Measurements from ENCODE around the gene ONECUT3. TPM values are rescaled to one million over a fixed set of nuclear protein-coding genes. Genes with fewer than 3 reads are reported as not detected.

ONECUT3 gene
- total RNA-seq, 4 donors from 2014 or later: 0.04 TPM; not detected in 3

- Histone ChIP-seq H3K27me3 (peaks cover 98% of the 10 kb centered on the region), H3K9me3 (peaks cover 0 to 21% (median 0%) of the 10 kb centered on the region in 3 donors), H3K4me1 (peaks cover 0 to 5% (median 2%) of the 10 kb centered on the region in 3 donors), H3K4me3 (no peak overlapping the region), H3K36me3 (no peaks in the 10 kb centered on the region), H3K27ac (no peak overlapping the region)
- no peak for ATAC-seq
- WGBS, 2 donors (ENCODE audit: low coverage in 1 of 2): 76% methylated on average over 4 of the region's 34 CpGs; no CpG with 5 or more reads in 1 of the 2 donors
- TF ChIP-seq EP300 (IDR thresholded peaks at IDR 0.05) (no peak), POLR2AphosphoS5 (IDR thresholded peaks at IDR 0.05) (no peak), POLR2A (IDR thresholded peaks at IDR 0.05) (no peak), CTCF (IDR thresholded peaks at IDR 0.05) (no peak)
Measured at GRCh38 chr19:1742989-1743696, 10.2 kb upstream of the ONECUT3 start.

- 29 to 31% methylated on average over 3 to 5 of the region's 10 CpGs for WGBS, 2 donors (ENCODE audit: low coverage in 1 of 2)
- ATAC-seq: no peak
- H3K27me3 ChIP-seq: peaks cover 98% of the 10 kb centered on the region
- H3K4me3 ChIP-seq: no peak overlapping the region
- H3K36me3 ChIP-seq: no peaks in the 10 kb centered on the region
- peaks cover 0 to 16% (median 12%) of the 10 kb centered on the region in 3 donors for H3K4me1 ChIP-seq
- H3K27ac ChIP-seq: no peak overlapping the region
- H3K9me3 ChIP-seq: peaks cover 0 to 15% (median 0%) of the 10 kb centered on the region in 3 donors
- TF ChIP-seq POLR2A (IDR thresholded peaks at IDR 0.05) (no peak), EP300 (IDR thresholded peaks at IDR 0.05) (no peak), CTCF (IDR thresholded peaks at IDR 0.05) (no peak), POLR2AphosphoS5 (IDR thresholded peaks at IDR 0.05) (no peak)
Measured at GRCh38 chr19:1744133-1744665, 9.1 kb upstream of the ONECUT3 start.

GRCh38 chr19:1744822-1745563, 8.3 kb upstream of the ONECUT3 start:
- 10 to 17% methylated on average over 1 to 7 of the region's 19 CpGs for WGBS, 2 donors (ENCODE audit: low coverage in 1 of 2)
- no peak overlapping the region for H3K27ac ChIP-seq
- no peak for TF ChIP-seq POLR2A (IDR thresholded peaks at IDR 0.05)
- no peak for TF ChIP-seq POLR2AphosphoS5 (IDR thresholded peaks at IDR 0.05)
- TF ChIP-seq CTCF (IDR thresholded peaks at IDR 0.05): no peak
- no peak for TF ChIP-seq EP300 (IDR thresholded peaks at IDR 0.05)
- H3K4me1 ChIP-seq: peaks cover 0 to 24% (median 20%) of the 10 kb centered on the region in 3 donors
- no peak overlapping the region for H3K4me3 ChIP-seq
- peaks cover 0 to 7% (median 0%) of the 10 kb centered on the region in 3 donors for H3K9me3 ChIP-seq
- H3K27me3 ChIP-seq: peaks cover 98% of the 10 kb centered on the region
- no peaks in the 10 kb centered on the region for H3K36me3 ChIP-seq
- ATAC-seq: no peak

GRCh38 chr19:1745589-1746031, 7.7 kb upstream of the ONECUT3 start:
- Histone ChIP-seq H3K4me3 (no peak overlapping the region), H3K36me3 (no peaks in the 10 kb centered on the region), H3K4me1 (peaks cover 0 to 30% (median 23%) of the 10 kb centered on the region in 3 donors), H3K27ac (no peak overlapping the region), H3K27me3 (peaks cover 98% of the 10 kb centered on the region), H3K9me3 (peaks cover 0 to under 1% (median 0%) of the 10 kb centered on the region in 3 donors)
- ATAC-seq: no peak
- no peak for TF ChIP-seq POLR2A (IDR thresholded peaks at IDR 0.05)
- TF ChIP-seq EP300 (IDR thresholded peaks at IDR 0.05): no peak
- no peak for TF ChIP-seq POLR2AphosphoS5 (IDR thresholded peaks at IDR 0.05)
- TF ChIP-seq CTCF (IDR thresholded peaks at IDR 0.05): no peak
- 2 to 3% methylated on average over 10 to 13 of the region's 14 CpGs for WGBS, 2 donors (ENCODE audit: low coverage in 1 of 2)
